Peyer's patch (tissue), 4 donors: ENCODE data around the gene KLC1.

Source experiments
- CTCF ChIP-seq, 6 experiments: fragments of 450-650 bp in 4 of 6; fragments of 200-600 bp in 2 of 6; sonication (generic) in 1 of 6; IDR thresholded peaks; one replicate each; pipeline ENCODE4 v1.5.1; 2017 to 2019; ENCODE audit warnings: antibody characterized with exemption in 6 of 6, mild to moderate bottlenecking in 3 of 6, moderate library complexity in 1 of 6
- POLR2A ChIP-seq, 2 donors: fragments of 450-650 bp; IDR thresholded peaks; one replicate each; pipeline ENCODE4 v1.5.1; 2017; ENCODE audit warnings: antibody characterized with exemption in 2 of 2, mild to moderate bottlenecking in 2 of 2, moderate library complexity in 2 of 2

DNA sequence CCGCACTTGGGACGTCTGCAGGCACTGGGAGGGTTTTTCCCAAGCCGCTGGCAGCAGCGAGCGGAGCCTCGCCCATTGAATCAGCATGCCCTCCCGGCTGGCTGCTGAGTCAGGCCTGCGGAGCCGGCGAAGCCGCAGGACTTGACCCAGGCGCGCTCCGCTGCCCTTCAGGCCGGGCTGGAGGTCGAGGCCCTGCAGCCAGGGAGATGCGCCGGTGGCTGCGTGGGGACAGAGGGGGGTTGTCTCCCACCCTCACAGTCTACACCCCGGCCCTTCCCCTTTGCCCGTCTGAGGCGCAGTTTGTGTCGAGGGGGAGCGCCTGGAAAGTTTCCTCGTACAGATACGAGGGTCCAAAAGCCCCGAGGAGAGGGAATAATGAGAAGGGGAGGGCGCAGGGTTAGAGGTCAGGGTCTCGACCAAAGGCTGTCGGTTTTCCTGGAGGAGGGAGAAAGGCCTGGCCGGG is 759 bp upstream of the KLC1 start:
- TF ChIP-seq CTCF (IDR thresholded peaks at IDR 0.05): no peak
- peak; percentile 76 to 83 for TF ChIP-seq POLR2A (IDR thresholded peaks at IDR 0.05)
